SK-N-SH (cell line): ENCODE data around the gene CDK10. TPM values are rescaled to one million over a fixed set of nuclear protein-coding genes. Genes with fewer than 3 reads are reported as not detected.
A peak's percentile ranks its signal among the peaks of the same experiment; 100 is the strongest.

Source experiments
- CTCF ChIA-PET: fragments of 300-600, 350-600 bp; formaldehyde crosslinking; extraction: SDS; loops from one replicate; lab custom pipeline; 2021; lab: Yijun Ruan, JAX
- POLR2A ChIA-PET: fragments of 350-600 bp; sonication (Branson Sonifier 250); formaldehyde crosslinking; extraction: SDS; loops from one replicate; lab custom pipeline; 2020; ENCODE audit warnings: antibody characterized with exemption, inconsistent platforms; lab: Yijun Ruan, JAX
- DNase-seq: peaks from one replicate; pipeline ENCODE4 v3.0.0; 2012
- H2AFZ ChIP-seq: fragments of 200-600 bp; sonication (generic); 2 replicates; pipeline ENCODE4 v1.8.1; 2016; ENCODE audit warnings: antibody characterized with exemption, mild to moderate bottlenecking, low read depth
- H3F3A ChIP-seq: fragments of 200-600 bp; sonication (generic); replicated peaks from 2 replicates; pipeline ENCODE3; 2016; ENCODE audit warnings: antibody characterized with exemption, mild to moderate bottlenecking; ENCODE audit not compliant: insufficient read depth
- H3K27ac ChIP-seq, 2 experiments: fragments of 200-500 bp in 1 of 2; fragments of 200-600 bp in 1 of 2; sonication (Bioruptor generic) in 1 of 2; sonication (generic), shearing (Covaris generic) in 1 of 2; 2 replicates each; pipeline versions ENCODE4 v1.5.1 to v1.6.1; 2014 to 2016; ENCODE audit warnings: low read depth in 2 of 2, inconsistent platforms in 1 of 2, low read length in 1 of 2, mild to moderate bottlenecking in 1 of 2, mixed read lengths in 1 of 2
- H3K27me3 ChIP-seq: fragments of 200-600 bp; sonication (generic), shearing (Covaris generic); 2 replicates; pipeline ENCODE4 v1.6.1; 2016; ENCODE audit warnings: mixed run types; ENCODE audit not compliant: insufficient read depth
- H3K36me3 ChIP-seq, 2 experiments: fragments of 200-500 bp in 1 of 2; fragments of 200-600 bp in 1 of 2; sonication (Bioruptor generic) in 1 of 2; sonication (generic) in 1 of 2; replicated peaks in 1 of 2; 2 replicates each; pipeline versions ENCODE3 to v1.5.1; 2014 to 2016; ENCODE audit warnings: low read length in 1 of 2, mild to moderate bottlenecking in 1 of 2; ENCODE audit not compliant: insufficient read depth in 2 of 2, control insufficient read depth in 1 of 2
- H3K4me1 ChIP-seq, 2 experiments: fragments of 200-500 bp in 1 of 2; fragments of 200-600 bp in 1 of 2; sonication (Bioruptor generic) in 1 of 2; sonication (generic), shearing (Covaris generic) in 1 of 2; 2 replicates each; pipeline versions ENCODE4 v1.5.1 to v1.6.1; 2014 to 2016; ENCODE audit warnings: low read depth in 1 of 2, low read length in 1 of 2, mixed run types in 1 of 2; ENCODE audit not compliant: insufficient read depth in 2 of 2, control insufficient read depth in 1 of 2
- H3K4me2 ChIP-seq: fragments of 200-600 bp; sonication (generic), shearing (Covaris generic); 2 replicates; pipeline ENCODE4 v1.6.1; 2017; ENCODE audit warnings: mixed run types
- H3K4me3 ChIP-seq, 2 experiments: fragments of 200-500 bp in 1 of 2; fragments of 200-600 bp in 1 of 2; sonication (Bioruptor generic) in 1 of 2; sonication (generic), shearing (Covaris generic) in 1 of 2; 2 replicates each; pipeline versions ENCODE4 v1.5.1 to v1.8.1; 2014 to 2016; ENCODE audit warnings: low read depth in 2 of 2, inconsistent platforms in 1 of 2, low read length in 1 of 2, mild to moderate bottlenecking in 1 of 2, mixed read lengths in 1 of 2, moderate library complexity in 1 of 2
- H3K79me2 ChIP-seq: fragments of 200-600 bp; sonication (generic); 2 replicates; pipeline ENCODE4 v1.8.1; 2017; ENCODE audit warnings: mild to moderate bottlenecking; ENCODE audit not compliant: insufficient read depth
- H3K9ac ChIP-seq: fragments of 200-600 bp; sonication (generic); 2 replicates; pipeline ENCODE4 v1.6.1; 2017; ENCODE audit warnings: mixed run types
- H3K9me2 ChIP-seq: fragments of 200-600 bp; sonication (generic); 2 replicates; pipeline ENCODE4 v1.6.1; 2017; ENCODE audit warnings: mixed run types
- H3K9me3 ChIP-seq: fragments of 200-600 bp; sonication (generic); 2 replicates; pipeline ENCODE4 v1.6.1; 2017; ENCODE audit warnings: mixed run types, mild to moderate bottlenecking, moderate library complexity
- H4K20me1 ChIP-seq: fragments of 200-600 bp; sonication (generic); 2 replicates; pipeline ENCODE4 v1.6.1; 2017; ENCODE audit warnings: mild to moderate bottlenecking, mixed run types; ENCODE audit not compliant: insufficient read depth
- CHD2 ChIP-seq: fragments of 150-350 bp; IDR thresholded peaks from 2 replicates; pipeline ENCODE4 v1.6.1; 2018; ENCODE audit warnings: low read length; ENCODE audit not compliant: partially characterized antibody
- EP300 ChIP-seq, 2 experiments: IDR thresholded peaks; 2 replicates each; pipeline versions ENCODE4 v1.4.0 to v1.6.1; 2012; ENCODE audit warnings: borderline replicate concordance in 1 of 2, low read depth in 1 of 2, low read length in 1 of 2
- MEF2A ChIP-seq: IDR thresholded peaks from 2 replicates; pipeline ENCODE4 v1.4.0; 2012; ENCODE audit warnings: low read depth, borderline replicate concordance
- MXI1 ChIP-seq: IDR thresholded peaks from 2 replicates; pipeline ENCODE4 v1.6.1; 2012; ENCODE audit warnings: mild to moderate bottlenecking, low read depth, low read length, improper control_type of control experiment
- NFIC ChIP-seq: IDR thresholded peaks from 2 replicates; pipeline ENCODE4 v1.4.0; 2012; ENCODE audit warnings: borderline replicate concordance
- POLR2AphosphoS5 ChIP-seq: IDR thresholded peaks from 2 replicates; pipeline ENCODE4 v1.6.1; 2012; ENCODE audit warnings: low read depth, low read length
- SIN3A ChIP-seq: IDR thresholded peaks from 2 replicates; pipeline ENCODE4 v1.6.1; 2012; ENCODE audit warnings: low read depth, mild to moderate bottlenecking, low read length, moderate library complexity, borderline replicate concordance
- SMC3 ChIP-seq: IDR thresholded peaks from 2 replicates; pipeline ENCODE4 v1.6.1; 2012; ENCODE audit warnings: low read depth, low read length, improper control_type of control experiment
- TAF1 ChIP-seq: IDR thresholded peaks from 2 replicates; pipeline ENCODE4 v1.6.1; 2012; ENCODE audit warnings: low read depth, mild to moderate bottlenecking, low read length, moderate library complexity, borderline replicate concordance
- YY1 ChIP-seq: IDR thresholded peaks from 2 replicates; pipeline ENCODE4 v1.4.0; 2012; ENCODE audit warnings: low read depth, mild to moderate bottlenecking
- WGBS: methylation state at CpG from one replicate; pipeline ENCODE4 v1.1.6; 2017; ENCODE audit warnings: low lambda C conversion rate; 5-methylcytosine and 5-hydroxymethylcytosine counted together
- polyA plus RNA-seq, 3 experiments: library from polyadenylated mRNA; depleted of rRNA; stranded (reverse); fragments of >200 nt; gene quantifications; 2 replicates each; pipeline ENCODE4 v1.2.3, GENCODE V29; 2012
- TF ChIP-seq, protein P1 (sequence below): IDR thresholded peaks from 2 replicates; pipeline ENCODE4 v1.4.0; 2012; ENCODE audit warnings: low read depth, borderline replicate concordance
- TF ChIP-seq, protein P2 (sequence below): fragments of 150-350 bp; IDR thresholded peaks from 2 replicates; pipeline ENCODE4 v1.6.1; 2016; ENCODE audit warnings: mild to moderate bottlenecking, low read depth, low read length
- TF ChIP-seq, protein P3 (sequence below): IDR thresholded peaks from 2 replicates; pipeline ENCODE4 v1.6.1; 2012; ENCODE audit warnings: mild to moderate bottlenecking, low read depth, low read length, moderate library complexity

Gene CDK10
- polyA plus RNA-seq, 1 of the 3 experiments (the other 2 are of a cell fraction), result 84.7 TPM

DNA sequence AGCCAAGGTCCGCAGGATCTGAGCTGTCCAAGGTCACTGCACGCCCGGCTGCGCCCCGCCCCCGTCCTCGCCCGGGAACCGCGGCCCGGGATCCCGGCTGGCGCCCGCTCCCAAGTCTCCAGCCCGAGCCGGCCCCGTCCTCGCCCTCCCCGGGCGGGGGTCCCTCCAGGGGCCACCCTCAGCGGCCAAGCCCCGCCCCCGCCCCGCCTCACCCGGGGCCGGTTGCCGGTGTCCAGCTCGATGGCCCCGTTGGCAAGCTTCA lies 34.0 kb downstream of the CDK10 start:
- peaks cover 48% of the 10 kb centered on the region for H3K79me2 ChIP-seq
- no peaks in the 10 kb centered on the region for H3K27me3 ChIP-seq
- DNase-seq, result peak; percentile 85

More for the DNA sequence above, 34.0 kb downstream of the CDK10 start:
- H3K4me1 ChIP-seq, result peaks cover 21 to 25% of the 10 kb centered on the region in 2 experiments; a peak in 3 of 4 replicates
- ChIA-PET POLR2A (interaction anchor here (0.8 kb wide), 1 partner anchor 14 kb away, joined by 3 read pairs; no protein-coding TSS in a partner anchor), CTCF (interaction anchor here (1.3 to 1.7 kb wide), 2 partner anchors 10 to 141 kb away, joined by 3 to 6 read pairs; no protein-coding TSS in a partner anchor)
- H4K20me1 ChIP-seq, result peaks cover 32% of the 10 kb centered on the region
- peaks cover 13 to 20% of the 10 kb centered on the region in 2 experiments for H3K36me3 ChIP-seq
- TF ChIP-seq MXI1 (0 out of 2 replicates have a peak, but pooled peaks have one; percentile 9), EP300 (IDR thresholded peaks at IDR 0.05; ENCODE audit: borderline replicate concordance in 1 of 2, low read depth in 1 of 2, low read length in 1 of 2) (no peak), TAF1 (no peak), MEF2A (no peak), SIN3A (no peak), NFIC (no peak), SMC3 (no peak), YY1 (no peak), CHD2 (no peak), POLR2AphosphoS5 (no peak)
- TF ChIP-seq, protein P1, sequence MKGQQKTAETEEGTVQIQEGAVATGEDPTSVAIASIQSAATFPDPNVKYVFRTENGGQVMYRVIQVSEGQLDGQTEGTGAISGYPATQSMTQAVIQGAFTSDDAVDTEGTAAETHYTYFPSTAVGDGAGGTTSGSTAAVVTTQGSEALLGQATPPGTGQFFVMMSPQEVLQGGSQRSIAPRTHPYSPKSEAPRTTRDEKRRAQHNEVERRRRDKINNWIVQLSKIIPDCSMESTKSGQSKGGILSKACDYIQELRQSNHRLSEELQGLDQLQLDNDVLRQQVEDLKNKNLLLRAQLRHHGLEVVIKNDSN, result no peak
- TF ChIP-seq, protein P2, sequence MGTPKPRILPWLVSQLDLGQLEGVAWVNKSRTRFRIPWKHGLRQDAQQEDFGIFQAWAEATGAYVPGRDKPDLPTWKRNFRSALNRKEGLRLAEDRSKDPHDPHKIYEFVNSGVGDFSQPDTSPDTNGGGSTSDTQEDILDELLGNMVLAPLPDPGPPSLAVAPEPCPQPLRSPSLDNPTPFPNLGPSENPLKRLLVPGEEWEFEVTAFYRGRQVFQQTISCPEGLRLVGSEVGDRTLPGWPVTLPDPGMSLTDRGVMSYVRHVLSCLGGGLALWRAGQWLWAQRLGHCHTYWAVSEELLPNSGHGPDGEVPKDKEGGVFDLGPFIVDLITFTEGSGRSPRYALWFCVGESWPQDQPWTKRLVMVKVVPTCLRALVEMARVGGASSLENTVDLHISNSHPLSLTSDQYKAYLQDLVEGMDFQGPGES, result no peak
- TF ChIP-seq, protein P3, sequence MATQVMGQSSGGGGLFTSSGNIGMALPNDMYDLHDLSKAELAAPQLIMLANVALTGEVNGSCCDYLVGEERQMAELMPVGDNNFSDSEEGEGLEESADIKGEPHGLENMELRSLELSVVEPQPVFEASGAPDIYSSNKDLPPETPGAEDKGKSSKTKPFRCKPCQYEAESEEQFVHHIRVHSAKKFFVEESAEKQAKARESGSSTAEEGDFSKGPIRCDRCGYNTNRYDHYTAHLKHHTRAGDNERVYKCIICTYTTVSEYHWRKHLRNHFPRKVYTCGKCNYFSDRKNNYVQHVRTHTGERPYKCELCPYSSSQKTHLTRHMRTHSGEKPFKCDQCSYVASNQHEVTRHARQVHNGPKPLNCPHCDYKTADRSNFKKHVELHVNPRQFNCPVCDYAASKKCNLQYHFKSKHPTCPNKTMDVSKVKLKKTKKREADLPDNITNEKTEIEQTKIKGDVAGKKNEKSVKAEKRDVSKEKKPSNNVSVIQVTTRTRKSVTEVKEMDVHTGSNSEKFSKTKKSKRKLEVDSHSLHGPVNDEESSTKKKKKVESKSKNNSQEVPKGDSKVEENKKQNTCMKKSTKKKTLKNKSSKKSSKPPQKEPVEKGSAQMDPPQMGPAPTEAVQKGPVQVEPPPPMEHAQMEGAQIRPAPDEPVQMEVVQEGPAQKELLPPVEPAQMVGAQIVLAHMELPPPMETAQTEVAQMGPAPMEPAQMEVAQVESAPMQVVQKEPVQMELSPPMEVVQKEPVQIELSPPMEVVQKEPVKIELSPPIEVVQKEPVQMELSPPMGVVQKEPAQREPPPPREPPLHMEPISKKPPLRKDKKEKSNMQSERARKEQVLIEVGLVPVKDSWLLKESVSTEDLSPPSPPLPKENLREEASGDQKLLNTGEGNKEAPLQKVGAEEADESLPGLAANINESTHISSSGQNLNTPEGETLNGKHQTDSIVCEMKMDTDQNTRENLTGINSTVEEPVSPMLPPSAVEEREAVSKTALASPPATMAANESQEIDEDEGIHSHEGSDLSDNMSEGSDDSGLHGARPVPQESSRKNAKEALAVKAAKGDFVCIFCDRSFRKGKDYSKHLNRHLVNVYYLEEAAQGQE, result peak; percentile 76; the same call in 1 of the 2 replicates
- peak overlapping the region; percentile 74 to 92 for H3K4me3 ChIP-seq
- no peaks in the 10 kb centered on the region for H3K9me3 ChIP-seq
- H3F3A ChIP-seq, result peaks cover 19% of the 10 kb centered on the region
- peak overlapping the region; percentile 85 for H3K9ac ChIP-seq
- peak overlapping the region; percentile 79 to 92 for H3K27ac ChIP-seq
- H3K4me2 ChIP-seq, result peak overlapping the region; percentile 96
- no peak overlapping the region for H2AFZ ChIP-seq
- WGBS, result no CpG with 5 or more reads among the region's 29 CpGs
- no peaks in the 10 kb centered on the region for H3K9me2 ChIP-seq
